Measurements from ENCODE around the gene ARFIP1. TPM values are rescaled to one million over a fixed set of nuclear protein-coding genes. Genes with fewer than 3 reads are reported as not detected.
A peak's percentile ranks its signal among the peaks of the same experiment; 100 is the strongest.

The ARFIP1 gene
- polyA plus RNA-seq, 3 donors = 11.7 to 28.4 (median 27.2) TPM

- Histone ChIP-seq H3K36me3 (replicated peaks in 1 of 2; ENCODE audit: control insufficient read depth in 1 of 2, insufficient read depth in 2 of 2, low read length in 2 of 2) (peaks cover 0 to 7% of the 10 kb centered on the region in 2 donors), H3K4me1 (ENCODE audit: control insufficient read depth in 1 of 2, insufficient read depth in 2 of 2, low read length in 2 of 2) (peaks cover 44 to 60% of the 10 kb centered on the region in 2 donors), H3K79me2 (ENCODE audit: insufficient read depth, low read length) (peaks cover 63% of the 10 kb centered on the region), H3K9ac (ENCODE audit: insufficient read depth, low read length, poor library complexity, severe bottlenecking) (peak overlapping the region; percentile 81), H3K4me2 (replicated peaks; ENCODE audit: extremely low read depth, low read length, poor library complexity, severe bottlenecking) (peak overlapping the region; percentile 84), H4K20me1 (ENCODE audit: insufficient read depth, low read length) (peaks cover 45% of the 10 kb centered on the region), H3K27me3 (ENCODE audit: control insufficient read depth in 2 of 2, insufficient read depth in 2 of 2, low read length in 2 of 2) (peaks cover 0 to 2% of the 10 kb centered on the region in 2 donors), H2AFZ (ENCODE audit: insufficient read depth, low read depth, low read length, poor library complexity, severe bottlenecking) (peak overlapping the region; percentile 92), H3K4me3 (replicated peaks in 1 of 3; ENCODE audit: low read depth in 2 of 3, low read length in 3 of 3) (peak overlapping the region; percentile 72 to 95 (median 77)), H3K9me3 (replicated peaks in 1 of 2; ENCODE audit: control insufficient read depth in 1 of 2, insufficient read depth in 1 of 2, low read length in 2 of 2) (no peaks in the 10 kb centered on the region), H3K27ac (ENCODE audit: low read depth in 1 of 2, low read length in 2 of 2) (peak overlapping the region; percentile 83 to 85)
- Mint-ChIP-seq H3K9me3 (peaks cover 0 to 8% (median 6%) of the 10 kb centered on the region in 7 donors), H3K4me1 (peaks cover 56% of the 10 kb centered on the region), H3K27me3 (ENCODE audit: low read depth in 3 of 3) (peaks cover 4 to 6% (median 4%) of the 10 kb centered on the region in 3 donors), H3K4me3 (peak overlapping the region; percentile 100), H3K36me3 (peaks cover 15 to 17% of the 10 kb centered on the region in 2 donors), H3K27ac (peak overlapping the region; percentile 93 to 99 (median 98))
- DNase-seq = peak in 1 of 3 donors; percentile 16
- 0% methylated on average over 7 of the region's 14 CpGs for WGBS (ENCODE audit: insufficient coverage)
- intact Hi-C loops (cut with micrococcal nuclease) = loop anchor here (10.0 kb wide), 2 partner anchors 246 to 1686 kb away; partner anchors contain the start of genes FBXW7 (in 1 of the 2) and RPS3A (in 1 of the 2)
- no peak for TF ChIP-seq CTCF (IDR thresholded peaks at IDR 0.05)
Observed at GRCh38 chr4:152780267-152780778, 569 bp downstream of the ARFIP1 start.

DNA sequence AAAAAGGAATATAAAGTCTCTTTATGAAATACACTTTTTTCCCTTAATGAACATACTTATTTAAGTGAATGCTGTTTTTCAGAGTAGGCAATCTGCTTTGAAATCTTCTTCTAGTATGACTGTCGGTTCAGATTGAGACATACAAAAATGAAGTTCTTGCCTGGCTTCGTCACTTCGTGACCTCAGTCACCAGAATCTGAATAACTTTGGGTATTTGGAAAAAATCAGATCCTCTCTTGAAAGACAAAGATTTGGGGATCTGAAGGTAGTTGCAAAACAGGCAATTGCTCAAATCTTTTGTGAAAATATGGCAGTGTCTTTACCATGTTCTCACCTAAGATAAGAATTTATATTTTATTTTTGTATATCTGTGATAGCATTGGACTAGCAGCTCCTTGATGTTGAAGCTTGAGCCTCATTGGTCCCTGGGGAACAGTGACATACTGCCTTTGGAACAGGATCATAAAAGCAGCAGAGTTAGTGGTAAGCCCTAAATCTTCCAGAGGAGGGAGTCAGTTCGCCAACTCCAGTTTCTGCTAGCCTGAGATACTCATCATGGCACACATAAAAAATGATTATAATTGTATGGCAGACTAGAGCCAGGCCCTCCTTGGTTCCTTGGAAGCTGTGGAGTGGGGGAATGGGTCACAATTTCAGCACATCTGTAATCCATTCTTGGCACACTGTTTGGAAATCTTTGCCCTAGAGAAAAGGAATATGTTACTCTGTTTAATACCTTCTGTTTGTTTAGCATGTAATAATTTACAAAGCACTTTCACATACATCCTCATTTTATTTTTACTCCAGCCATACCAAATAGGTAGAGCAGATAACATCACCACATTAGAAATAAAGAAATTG lies 5.0 kb downstream of the ARFIP1 start:
- no peak for TF ChIP-seq CTCF (IDR thresholded peaks at IDR 0.05)
- H3K9me3 ChIP-seq (replicated peaks in 1 of 2; ENCODE audit: control insufficient read depth in 1 of 2, insufficient read depth in 1 of 2, low read length in 2 of 2) = no peaks in the 10 kb centered on the region
- Mint-ChIP-seq H3K27ac (peak overlapping the region in 1 of 7 donors; percentile 11), H3K27me3 (ENCODE audit: low read depth in 3 of 3) (peaks cover 0 to 4% (median 0%) of the 10 kb centered on the region in 3 donors), H3K4me3 (no peak overlapping the region), H3K4me1 (peaks cover 55% of the 10 kb centered on the region), H3K36me3 (peaks cover 18 to 24% of the 10 kb centered on the region in 2 donors), H3K9me3 (peaks cover 0 to 1% (median 0%) of the 10 kb centered on the region in 7 donors)
- no peak overlapping the region for H3K4me2 ChIP-seq (replicated peaks; ENCODE audit: extremely low read depth, low read length, poor library complexity, severe bottlenecking)
- H3K4me3 ChIP-seq (replicated peaks in 1 of 3; ENCODE audit: low read depth in 2 of 3, low read length in 3 of 3) = no peak overlapping the region
- peaks cover 85% of the 10 kb centered on the region for H3K79me2 ChIP-seq (ENCODE audit: insufficient read depth, low read length)
- no peak overlapping the region for H3K9ac ChIP-seq (ENCODE audit: insufficient read depth, low read length, poor library complexity, severe bottlenecking)
- peaks cover 89% of the 10 kb centered on the region for H4K20me1 ChIP-seq (ENCODE audit: insufficient read depth, low read length)
- DNase-seq = no peak
- H3K27ac ChIP-seq (ENCODE audit: low read depth in 1 of 2, low read length in 2 of 2) = no peak overlapping the region
- no peak overlapping the region for H2AFZ ChIP-seq (ENCODE audit: insufficient read depth, low read depth, low read length, poor library complexity, severe bottlenecking)
- peaks cover 44 to 59% of the 10 kb centered on the region in 2 donors for H3K4me1 ChIP-seq (ENCODE audit: control insufficient read depth in 1 of 2, insufficient read depth in 2 of 2, low read length in 2 of 2)
- intact Hi-C loops (cut with micrococcal nuclease) = loop anchor here (10.0 kb wide), 2 partner anchors 250 to 1690 kb away; partner anchors contain the start of genes FBXW7 (in 1 of the 2) and RPS3A (in 1 of the 2)
- H3K27me3 ChIP-seq (ENCODE audit: control insufficient read depth in 2 of 2, insufficient read depth in 2 of 2, low read length in 2 of 2) = no peaks in the 10 kb centered on the region
- 50% methylated on average over 2 of the region's 4 CpGs for WGBS (ENCODE audit: insufficient coverage)
- H3K36me3 ChIP-seq (replicated peaks in 1 of 2; ENCODE audit: control insufficient read depth in 1 of 2, insufficient read depth in 2 of 2, low read length in 2 of 2) = peaks cover 0 to 11% of the 10 kb centered on the region in 2 donors
